Left forelimb (tissue), 1 donor: Measurements from ENCODE around the gene SLC45A3.
"Not testable (repeated sequence)": the region's sequence is repeated elsewhere in the genome, so short reads cannot be mapped to it uniquely, and the experiment has no call there.

Experiments used
- DNase-seq: peaks from one replicate; pipeline ENCODE4 v3.0.0-alpha.2; 2018; ENCODE audit warnings: low spot score

Gene SLC45A3

GRCh38 chr1:205636138-205636530 lies 44.2 kb downstream of the SLC45A3 start:
- DNase-seq, result not testable (repeated sequence)

GRCh38 chr1:205633421-205633976 lies 46.8 kb downstream of the SLC45A3 start:
- no peak for DNase-seq

GRCh38 chr1:205632669-205633169 lies 47.6 kb downstream of the SLC45A3 start:
- no peak for DNase-seq

GRCh38 chr1:205631768-205632668 lies 48.3 kb downstream of the SLC45A3 start, which contains the start of gene ELK4:
Gene ELK4, minus strand, starts transcription at chr1:205632011. Its CDS starts 8,129 bp downstream, at chr1:205623882.
- DNase-seq, result peak; percentile 99

- peak; percentile 88 for DNase-seq
Observed at GRCh38 chr1:205631010-205631767, 49.1 kb downstream of the SLC45A3 start.

GRCh38 chr1:205630651-205631009 lies 49.7 kb downstream of the SLC45A3 start:
- no peak for DNase-seq

GRCh38 chr1:205630241-205630640 lies 50.1 kb downstream of the SLC45A3 start:
- DNase-seq, result no peak

- DNase-seq, result no peak
Observed at GRCh38 chr1:205629751-205630150, 50.6 kb downstream of the SLC45A3 start.

GRCh38 chr1:205627956-205628355 lies 52.4 kb downstream of the SLC45A3 start:
- no peak for DNase-seq

GRCh38 chr1:205626216-205626615 lies 54.1 kb downstream of the SLC45A3 start:
- no peak for DNase-seq

GRCh38 chr1:205623646-205624045 lies 56.7 kb downstream of the SLC45A3 start:
- no peak for DNase-seq

GRCh38 chr1:205620269-205620668 lies 60.0 kb downstream of the SLC45A3 start:
- no peak for DNase-seq

GRCh38 chr1:205619376-205619775 lies 60.9 kb downstream of the SLC45A3 start:
- DNase-seq, result no peak

- no peak for DNase-seq
Observed at GRCh38 chr1:205616563-205617293, 63.6 kb downstream of the SLC45A3 start.

- no peak for DNase-seq
Observed at GRCh38 chr1:205615789-205616188, 64.5 kb downstream of the SLC45A3 start.

- DNase-seq, result no peak
Observed at GRCh38 chr1:205613854-205614412, 66.4 kb downstream of the SLC45A3 start.

- DNase-seq, result no peak
Observed at GRCh38 chr1:205612556-205612955, 67.8 kb downstream of the SLC45A3 start.

GRCh38 chr1:205612104-205612503 lies 68.2 kb downstream of the SLC45A3 start:
- DNase-seq, result no peak

GRCh38 chr1:205610901-205611466 lies 69.3 kb downstream of the SLC45A3 start:
- DNase-seq, result no peak

- no peak for DNase-seq
Observed at GRCh38 chr1:205610036-205610435, 70.3 kb downstream of the SLC45A3 start.
